SK-N-SH treated with all-trans-retinoic acid at 6 μM for 48 hours (cell line): Measurements from ENCODE around the gene MAGED4.

Source experiments
- ATAC-seq: fragments of 200-7000 bp; cut with Tn5 transposase; 3 replicates; pipeline ENCODE4 v1.9.1; 2020; ENCODE audit warnings: mild to moderate bottlenecking, moderate library complexity
- BACH2 ChIP-seq: fragments of 250-450 bp; sonication (Bioruptor Pico); IDR thresholded peaks from 2 replicates; pipeline ENCODE4 v1.9.0; 2021; ENCODE audit warnings: mild to moderate bottlenecking, borderline replicate concordance
- CREB5 ChIP-seq: fragments of 250-450 bp; sonication (Bioruptor Pico); IDR thresholded peaks from 2 replicates; pipeline ENCODE4 v1.5.1; 2020; ENCODE audit warnings: low read depth, mild to moderate bottlenecking, moderate library complexity
- CSDC2 ChIP-seq: fragments of 250-450 bp; sonication (Bioruptor Pico); IDR thresholded peaks from 2 replicates; pipeline ENCODE4 v1.5.0; 2020; ENCODE audit warnings: mild to moderate bottlenecking, moderate library complexity
- CSRNP3 ChIP-seq: fragments of 250-450 bp; sonication (Bioruptor Pico); IDR thresholded peaks from 2 replicates; pipeline ENCODE4 v1.5.1; 2021; ENCODE audit warnings: mild to moderate bottlenecking, moderate library complexity
- ESRRG ChIP-seq: fragments of 250-450 bp; sonication (Bioruptor Pico); IDR thresholded peaks from 2 replicates; pipeline ENCODE4 v1.6.1; 2021; ENCODE audit warnings: mild to moderate bottlenecking
- GLIS3 ChIP-seq: fragments of 250-450 bp; sonication (Bioruptor Pico); IDR thresholded peaks from 2 replicates; pipeline ENCODE4 v1.5.0; 2020; ENCODE audit warnings: mild to moderate bottlenecking, moderate library complexity
- ISL1 ChIP-seq: fragments of 250-450 bp; sonication (Bioruptor Pico); IDR thresholded peaks from 2 replicates; pipeline ENCODE4 v2.1.2; 2022; ENCODE audit warnings: mild to moderate bottlenecking, moderate library complexity
- OSR1 ChIP-seq: fragments of 250-450 bp; sonication (Bioruptor Pico); IDR thresholded peaks from 2 replicates; pipeline ENCODE4 v1.8.0; 2022; ENCODE audit warnings: moderate library complexity, mild to moderate bottlenecking, inconsistent platforms
- PATZ1 ChIP-seq: fragments of 250-450 bp; sonication (Bioruptor Pico); IDR thresholded peaks from 2 replicates; pipeline ENCODE4 v1.8.0; 2020; ENCODE audit warnings: mild to moderate bottlenecking, moderate library complexity, borderline replicate concordance
- POU6F1 ChIP-seq: fragments of 250-450 bp; sonication (Bioruptor Pico); IDR thresholded peaks from 2 replicates; pipeline ENCODE4 v1.8.0; 2021; ENCODE audit warnings: low read depth, mild to moderate bottlenecking, moderate library complexity, borderline replicate concordance
- PPARA ChIP-seq: fragments of 250-450 bp; sonication (Bioruptor Pico); IDR thresholded peaks from 2 replicates; pipeline ENCODE4 v1.5.0; 2020; ENCODE audit warnings: mild to moderate bottlenecking, borderline replicate concordance
- RARB ChIP-seq: fragments of 250-450 bp; sonication (Bioruptor Pico); IDR thresholded peaks from 2 replicates; pipeline ENCODE4 v1.8.0; 2021; ENCODE audit warnings: mild to moderate bottlenecking, moderate library complexity
- SNAI2 ChIP-seq: fragments of 250-450 bp; sonication (Bioruptor Pico); IDR thresholded peaks from 2 replicates; pipeline ENCODE4 v1.5.0; 2020; ENCODE audit warnings: mild to moderate bottlenecking, moderate library complexity
- TCF4 ChIP-seq: fragments of 250-450 bp; sonication (Bioruptor Pico); IDR thresholded peaks from 2 replicates; pipeline ENCODE4 v1.8.0; 2021; ENCODE audit warnings: mild to moderate bottlenecking, moderate library complexity, borderline replicate concordance
- TOX ChIP-seq: fragments of 250-450 bp; sonication (Bioruptor Pico); IDR thresholded peaks from 2 replicates; pipeline ENCODE4 v1.8.0; 2021; ENCODE audit warnings: mild to moderate bottlenecking, moderate library complexity, borderline replicate concordance
- TSHZ2 ChIP-seq: fragments of 250-450 bp; sonication (Bioruptor Pico); IDR thresholded peaks from 2 replicates; pipeline ENCODE4 v1.5.0; 2020; ENCODE audit warnings: mild to moderate bottlenecking, moderate library complexity
- ZC3H10 ChIP-seq: fragments of 250-450 bp; sonication (Bioruptor Pico); IDR thresholded peaks from 2 replicates; pipeline ENCODE4 v1.5.1; 2021; ENCODE audit warnings: mild to moderate bottlenecking, moderate library complexity
- ZFP3 ChIP-seq: fragments of 250-450 bp; sonication (Bioruptor Pico); IDR thresholded peaks from 2 replicates; pipeline ENCODE4 v1.5.0; 2020; ENCODE audit warnings: mild to moderate bottlenecking, moderate library complexity
- ZFP30 ChIP-seq: fragments of 450-650 bp; formaldehyde crosslinking; IDR thresholded peaks from 2 replicates; pipeline ENCODE4 v1.5.0; 2022; ENCODE audit warnings: mild to moderate bottlenecking, moderate library complexity
- ZNF565 ChIP-seq: fragments of 450-650 bp; formaldehyde crosslinking; conservative IDR thresholded peaks from 2 replicates; pipeline ENCODE4 v1.5.0; 2020; ENCODE audit warnings: low read depth, mild to moderate bottlenecking, moderate library complexity
- ZNF70 ChIP-seq: fragments of 450-650 bp; formaldehyde crosslinking; IDR thresholded peaks from 2 replicates; pipeline ENCODE4 v1.5.0; 2020; ENCODE audit warnings: mild to moderate bottlenecking, moderate library complexity
- ZNF8 ChIP-seq: fragments of 450-650 bp; formaldehyde crosslinking; IDR thresholded peaks from 2 replicates; pipeline ENCODE4 v1.5.0; 2020; ENCODE audit warnings: mild to moderate bottlenecking, moderate library complexity

MAGED4 gene

GRCh38 chrX:52213276-52213675 is 28.6 kb downstream of the MAGED4 start:
- no peak for ATAC-seq

GRCh38 chrX:52216541-52216940 is 31.9 kb downstream of the MAGED4 start:
- ATAC-seq: no peak
- TF ChIP-seq ZC3H10 (CRISPR knock-in tag) (no peak), CSDC2 (CRISPR knock-in tag) (no peak), GLIS3 (no peak), POU6F1 (no peak), ZFP3 (CRISPR knock-in tag) (no peak), ISL1 (CRISPR knock-in tag) (no peak)

More at GRCh38 chrX:52213276-52213675, 28.6 kb downstream of the MAGED4 start:
- no peak for TF ChIP-seq CREB5 (CRISPR knock-in tag)
- TF ChIP-seq TSHZ2 (CRISPR knock-in tag): no peak
- TF ChIP-seq RARB (CRISPR knock-in tag): no peak
- TF ChIP-seq ESRRG (CRISPR knock-in tag): no peak

- ATAC-seq: peak; percentile 57; the same call in 2 of the 3 replicates
- TF ChIP-seq ZC3H10 (CRISPR knock-in tag) (no peak), TCF4 (no peak), SNAI2 (CRISPR knock-in tag) (no peak), ZNF565 (no peak), POU6F1 (no peak), CSRNP3 (no peak), PATZ1 (CRISPR knock-in tag) (no peak), OSR1 (CRISPR knock-in tag) (no peak), CSDC2 (CRISPR knock-in tag) (no peak), TOX (CRISPR knock-in tag) (no peak), PPARA (CRISPR knock-in tag) (no peak), BACH2 (CRISPR knock-in tag) (no peak), ZNF8 (CRISPR knock-in tag) (no peak), CREB5 (CRISPR knock-in tag) (no peak), ZNF70 (CRISPR knock-in tag) (no peak), GLIS3 (no peak), ISL1 (CRISPR knock-in tag) (no peak), ESRRG (CRISPR knock-in tag) (no peak), ZFP30 (CRISPR knock-in tag) (no peak)
- TF ChIP-seq, all 23 proteins: peak for 0
Measured at GRCh38 chrX:52217494-52218160, 32.9 kb downstream of the MAGED4 start.
